Measurements from ENCODE around the gene MCRS1. TPM values are rescaled to one million over a fixed set of nuclear protein-coding genes. Genes with fewer than 3 reads are reported as not detected.

The MCRS1 gene
- total and polyA plus RNA-seq, 2 donors (not counting 3 experiments of a cell fraction or from before 2014, with no cell fraction given): 71.1 to 99.3 TPM

DNA sequence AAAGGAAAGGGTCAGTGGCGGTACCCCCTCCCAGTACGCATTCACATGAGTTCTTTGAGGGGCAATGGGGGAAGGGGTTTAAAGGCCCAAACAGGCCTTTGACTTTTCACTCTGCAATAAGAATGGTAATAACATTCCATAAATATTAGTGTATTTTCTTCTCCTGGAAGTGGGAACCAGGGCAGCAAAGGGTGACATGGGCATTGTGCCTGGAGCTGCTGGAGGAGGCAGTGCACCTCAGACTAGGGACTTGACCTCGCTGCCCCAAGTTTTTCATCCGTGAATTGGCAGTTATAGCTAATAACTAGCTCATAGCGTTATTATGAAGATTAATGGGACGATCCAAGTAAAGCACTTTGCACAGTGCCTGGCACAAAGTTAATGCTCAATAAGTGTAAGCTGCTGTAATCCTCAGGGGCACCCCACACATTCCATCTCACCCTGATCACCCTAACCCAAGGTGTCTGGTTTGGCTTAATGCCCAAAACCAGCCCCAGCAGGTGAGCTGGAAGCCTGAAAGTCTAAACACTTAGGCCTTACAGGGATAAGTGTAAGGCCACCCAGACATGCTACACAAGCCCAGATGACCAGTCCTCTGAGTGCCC is 31.9 kb downstream of the MCRS1 start:
- CTCF ChIA-PET: interaction anchor here (1.2 to 7.0 kb wide), 7 partner anchors 10 to 248 kb away, joined by 3 to 43 read pairs (median 5); no protein-coding TSS in a partner anchor

More for the DNA sequence above, 31.9 kb downstream of the MCRS1 start:
- Histone ChIP-seq H3K9ac (replicated peaks; ENCODE audit: extremely low read depth, insufficient read depth, low read length) (no peak overlapping the region), H3K9me1 (replicated peaks; ENCODE audit: control insufficient read depth, extremely low read depth, insufficient read depth, low read length) (no peaks in the 10 kb centered on the region), H3K79me2 (ENCODE audit: control insufficient read depth, insufficient read depth, low read length) (no peaks in the 10 kb centered on the region), H3K9me3 (replicated peaks; ENCODE audit: control insufficient read depth, insufficient read depth, low read length) (no peaks in the 10 kb centered on the region), H2AFZ (ENCODE audit: low read depth, low read length) (no peak overlapping the region), H3K4me1 (ENCODE audit: control insufficient read depth, extremely low read depth, insufficient read depth, low read length) (peaks cover 8% of the 10 kb centered on the region), H3K36me3 (ENCODE audit: control insufficient read depth in 2 of 2, extremely low read depth in 1 of 2, insufficient read depth in 2 of 2, low read length in 2 of 2) (no peaks in the 10 kb centered on the region), H3K27ac (ENCODE audit: insufficient read depth, low read depth, low read length) (no peak overlapping the region), H3K4me3 (replicated peaks in 1 of 3; ENCODE audit: insufficient read depth in 1 of 3, low read depth in 1 of 3, low read length in 3 of 3) (no peak overlapping the region), H3K27me3 (ENCODE audit: control insufficient read depth in 2 of 2, insufficient read depth in 2 of 2, low read length in 2 of 2) (peaks cover 20 to 35% of the 10 kb centered on the region in 2 experiments), H3K4me2 (ENCODE audit: insufficient read depth, low read length) (no peak overlapping the region), H4K20me1 (replicated peaks; ENCODE audit: control insufficient read depth, extremely low read depth, insufficient read depth, low read length) (no peaks in the 10 kb centered on the region)
- no peak for DNase-seq (ENCODE audit: low read depth, low spot score)
- POLR2A ChIA-PET: no interaction called here
- intact Hi-C loops (cut with micrococcal nuclease) (no loop called here), dilution Hi-C loops (cut with MboI; ENCODE audit: extremely low pct_ligation_motif_present, low sequenced_read_pairs) (no loop called here)
- FAIRE-seq: no peak
- no TSS peak for BruUV-seq (replicated peaks)
- TF ChIP-seq POLR2AphosphoS5 (IDR thresholded peaks at IDR 0.05; ENCODE audit: insufficient read depth, low read depth, low read length) (no peak), JUN (IDR thresholded peaks at IDR 0.05; ENCODE audit: borderline replicate concordance, insufficient read depth, insufficient read length, low read depth) (no peak), GATA2 (IDR thresholded peaks at IDR 0.05; ENCODE audit: insufficient read depth, insufficient read length, low read depth, low read length) (no peak), EZH2 (IDR thresholded peaks at IDR 0.05; ENCODE audit: borderline replicate concordance, low read depth, low read length, severe bottlenecking) (no peak), FOS (IDR thresholded peaks at IDR 0.05; ENCODE audit: borderline replicate concordance, insufficient read depth, low read length) (no peak), MYC (IDR thresholded peaks at IDR 0.05; ENCODE audit: low read depth, low read length) (no peak), POLR2A (IDR thresholded peaks at IDR 0.05; ENCODE audit: low read depth, low read length) (no peak)
- TF ChIP-seq, protein P1, sequence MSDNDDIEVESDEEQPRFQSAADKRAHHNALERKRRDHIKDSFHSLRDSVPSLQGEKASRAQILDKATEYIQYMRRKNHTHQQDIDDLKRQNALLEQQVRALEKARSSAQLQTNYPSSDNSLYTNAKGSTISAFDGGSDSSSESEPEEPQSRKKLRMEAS (IDR thresholded peaks at IDR 0.05; ENCODE audit: insufficient read depth, insufficient read length): no peak
- TF ChIP-seq, protein P2, sequence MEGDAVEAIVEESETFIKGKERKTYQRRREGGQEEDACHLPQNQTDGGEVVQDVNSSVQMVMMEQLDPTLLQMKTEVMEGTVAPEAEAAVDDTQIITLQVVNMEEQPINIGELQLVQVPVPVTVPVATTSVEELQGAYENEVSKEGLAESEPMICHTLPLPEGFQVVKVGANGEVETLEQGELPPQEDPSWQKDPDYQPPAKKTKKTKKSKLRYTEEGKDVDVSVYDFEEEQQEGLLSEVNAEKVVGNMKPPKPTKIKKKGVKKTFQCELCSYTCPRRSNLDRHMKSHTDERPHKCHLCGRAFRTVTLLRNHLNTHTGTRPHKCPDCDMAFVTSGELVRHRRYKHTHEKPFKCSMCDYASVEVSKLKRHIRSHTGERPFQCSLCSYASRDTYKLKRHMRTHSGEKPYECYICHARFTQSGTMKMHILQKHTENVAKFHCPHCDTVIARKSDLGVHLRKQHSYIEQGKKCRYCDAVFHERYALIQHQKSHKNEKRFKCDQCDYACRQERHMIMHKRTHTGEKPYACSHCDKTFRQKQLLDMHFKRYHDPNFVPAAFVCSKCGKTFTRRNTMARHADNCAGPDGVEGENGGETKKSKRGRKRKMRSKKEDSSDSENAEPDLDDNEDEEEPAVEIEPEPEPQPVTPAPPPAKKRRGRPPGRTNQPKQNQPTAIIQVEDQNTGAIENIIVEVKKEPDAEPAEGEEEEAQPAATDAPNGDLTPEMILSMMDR (IDR thresholded peaks at IDR 0.05; ENCODE audit: extremely low read depth in 1 of 2, insufficient read depth in 1 of 2, low read depth in 1 of 2, low read length in 2 of 2): no peak
